PFSK-1 (cell line): ENCODE data around the gene ELMO1.

ENCODE experiments used
- FOXP2 ChIP-seq: optimal IDR thresholded peaks from 2 replicates; pipeline ENCODE3; 2011; ENCODE audit warnings: borderline replicate concordance, control low read depth, inconsistent platforms; ENCODE audit not compliant: insufficient read depth; ENCODE audit errors: extremely low read length, extremely low read depth
- POLR2AphosphoS5 ChIP-seq: IDR thresholded peaks from 2 replicates; pipeline ENCODE4 v1.6.1; 2012; ENCODE audit warnings: low read depth, mild to moderate bottlenecking, control low read depth, low read length, moderate library complexity
- SIN3A ChIP-seq: IDR thresholded peaks from 2 replicates; pipeline ENCODE4 v1.6.1; 2012; ENCODE audit warnings: mild to moderate bottlenecking, low read length, moderate library complexity, borderline replicate concordance; ENCODE audit not compliant: insufficient read depth
- TAF1 ChIP-seq: IDR thresholded peaks from 2 replicates; pipeline ENCODE4 v1.6.1; 2012; ENCODE audit warnings: low read length, control low read depth, borderline replicate concordance; ENCODE audit not compliant: insufficient read depth
- TF ChIP-seq, protein P1 (sequence below), 2 experiments: IDR thresholded peaks; 2 replicates each; pipeline versions ENCODE4 v1.6.1 to v1.8.0; 2011 to 2012; ENCODE audit warnings: low read depth in 2 of 2, low read length in 2 of 2, control low read depth in 1 of 2, inconsistent platforms in 1 of 2, mild to moderate bottlenecking in 1 of 2, moderate library complexity in 1 of 2; ENCODE audit not compliant: insufficient read depth in 1 of 2

The ELMO1 gene

DNA sequence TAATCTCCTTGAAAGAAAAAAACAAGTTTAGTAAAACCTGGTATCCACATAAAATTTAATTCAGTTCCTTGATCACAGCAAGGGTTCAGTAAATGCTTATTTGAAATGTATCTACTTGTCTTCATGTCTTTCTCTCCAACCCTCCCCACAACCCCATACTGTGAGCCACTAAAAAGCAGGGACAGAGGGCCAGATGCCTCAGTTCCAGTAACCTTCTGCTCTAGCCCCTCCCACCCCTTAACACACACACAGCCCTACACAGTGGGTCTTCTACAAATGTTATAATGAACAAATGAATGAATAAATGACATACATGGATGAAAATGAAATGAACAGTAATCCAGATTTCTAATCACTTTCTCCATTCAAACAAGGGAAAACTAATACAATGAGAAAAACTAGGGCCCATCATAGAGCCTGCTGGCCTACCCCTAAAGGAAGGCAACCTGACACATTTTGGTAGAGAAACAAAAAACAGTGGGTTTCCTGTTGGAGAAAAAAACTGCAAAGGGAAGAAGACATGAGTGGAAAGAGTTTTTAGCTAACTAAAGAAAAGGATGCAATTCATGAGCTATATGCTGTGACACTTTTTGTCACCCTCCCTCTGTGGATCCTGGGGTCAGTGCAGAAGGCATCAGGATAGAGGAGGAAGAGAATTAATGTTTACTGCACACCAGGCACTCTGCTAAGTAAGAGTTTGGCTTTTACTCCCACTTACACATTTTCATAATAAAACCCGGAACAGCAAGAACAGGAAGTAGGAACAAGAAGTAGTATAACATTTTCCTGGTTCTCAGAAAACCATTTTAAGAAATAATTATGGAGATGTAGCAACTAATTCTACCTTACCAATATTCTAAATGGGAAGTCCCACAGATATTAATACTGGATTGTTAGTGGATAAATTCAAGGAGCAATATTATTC is 38.1 kb downstream of the ELMO1 start:
- TF ChIP-seq POLR2AphosphoS5 (no peak), FOXP2 (no peak)
- TF ChIP-seq, protein P1, sequence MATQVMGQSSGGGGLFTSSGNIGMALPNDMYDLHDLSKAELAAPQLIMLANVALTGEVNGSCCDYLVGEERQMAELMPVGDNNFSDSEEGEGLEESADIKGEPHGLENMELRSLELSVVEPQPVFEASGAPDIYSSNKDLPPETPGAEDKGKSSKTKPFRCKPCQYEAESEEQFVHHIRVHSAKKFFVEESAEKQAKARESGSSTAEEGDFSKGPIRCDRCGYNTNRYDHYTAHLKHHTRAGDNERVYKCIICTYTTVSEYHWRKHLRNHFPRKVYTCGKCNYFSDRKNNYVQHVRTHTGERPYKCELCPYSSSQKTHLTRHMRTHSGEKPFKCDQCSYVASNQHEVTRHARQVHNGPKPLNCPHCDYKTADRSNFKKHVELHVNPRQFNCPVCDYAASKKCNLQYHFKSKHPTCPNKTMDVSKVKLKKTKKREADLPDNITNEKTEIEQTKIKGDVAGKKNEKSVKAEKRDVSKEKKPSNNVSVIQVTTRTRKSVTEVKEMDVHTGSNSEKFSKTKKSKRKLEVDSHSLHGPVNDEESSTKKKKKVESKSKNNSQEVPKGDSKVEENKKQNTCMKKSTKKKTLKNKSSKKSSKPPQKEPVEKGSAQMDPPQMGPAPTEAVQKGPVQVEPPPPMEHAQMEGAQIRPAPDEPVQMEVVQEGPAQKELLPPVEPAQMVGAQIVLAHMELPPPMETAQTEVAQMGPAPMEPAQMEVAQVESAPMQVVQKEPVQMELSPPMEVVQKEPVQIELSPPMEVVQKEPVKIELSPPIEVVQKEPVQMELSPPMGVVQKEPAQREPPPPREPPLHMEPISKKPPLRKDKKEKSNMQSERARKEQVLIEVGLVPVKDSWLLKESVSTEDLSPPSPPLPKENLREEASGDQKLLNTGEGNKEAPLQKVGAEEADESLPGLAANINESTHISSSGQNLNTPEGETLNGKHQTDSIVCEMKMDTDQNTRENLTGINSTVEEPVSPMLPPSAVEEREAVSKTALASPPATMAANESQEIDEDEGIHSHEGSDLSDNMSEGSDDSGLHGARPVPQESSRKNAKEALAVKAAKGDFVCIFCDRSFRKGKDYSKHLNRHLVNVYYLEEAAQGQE (IDR thresholded peaks at IDR 0.05; ENCODE audit: insufficient read depth in 1 of 2, low read depth in 2 of 2, low read length in 2 of 2), result no peak

DNA sequence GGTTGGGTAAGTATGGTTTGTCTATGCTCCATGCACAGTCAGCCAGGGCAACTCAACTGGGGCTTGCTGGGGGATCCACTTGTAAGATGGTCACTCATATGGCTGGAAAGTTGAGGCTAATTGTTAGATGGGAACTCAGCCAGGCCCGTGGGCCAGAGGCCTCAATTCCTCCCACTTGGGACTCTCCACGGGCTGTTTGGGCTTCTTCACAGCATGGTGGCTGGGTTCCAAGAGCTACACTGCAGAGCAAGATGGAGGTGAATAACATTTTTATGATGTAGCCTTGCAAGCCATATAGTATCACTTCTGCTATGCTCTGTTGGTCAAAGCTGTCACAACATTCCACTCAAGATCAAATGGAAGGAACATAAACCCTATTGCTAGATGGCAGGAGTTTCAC is 39.2 kb downstream of the ELMO1 start:
- TF ChIP-seq, protein P1 (IDR thresholded peaks at IDR 0.05; ENCODE audit: insufficient read depth in 1 of 2, low read depth in 2 of 2, low read length in 2 of 2), result no peak
- TF ChIP-seq POLR2AphosphoS5, result no peak
- no peak for TF ChIP-seq FOXP2
- TF ChIP-seq TAF1, result no peak
- TF ChIP-seq SIN3A, result no peak

DNA sequence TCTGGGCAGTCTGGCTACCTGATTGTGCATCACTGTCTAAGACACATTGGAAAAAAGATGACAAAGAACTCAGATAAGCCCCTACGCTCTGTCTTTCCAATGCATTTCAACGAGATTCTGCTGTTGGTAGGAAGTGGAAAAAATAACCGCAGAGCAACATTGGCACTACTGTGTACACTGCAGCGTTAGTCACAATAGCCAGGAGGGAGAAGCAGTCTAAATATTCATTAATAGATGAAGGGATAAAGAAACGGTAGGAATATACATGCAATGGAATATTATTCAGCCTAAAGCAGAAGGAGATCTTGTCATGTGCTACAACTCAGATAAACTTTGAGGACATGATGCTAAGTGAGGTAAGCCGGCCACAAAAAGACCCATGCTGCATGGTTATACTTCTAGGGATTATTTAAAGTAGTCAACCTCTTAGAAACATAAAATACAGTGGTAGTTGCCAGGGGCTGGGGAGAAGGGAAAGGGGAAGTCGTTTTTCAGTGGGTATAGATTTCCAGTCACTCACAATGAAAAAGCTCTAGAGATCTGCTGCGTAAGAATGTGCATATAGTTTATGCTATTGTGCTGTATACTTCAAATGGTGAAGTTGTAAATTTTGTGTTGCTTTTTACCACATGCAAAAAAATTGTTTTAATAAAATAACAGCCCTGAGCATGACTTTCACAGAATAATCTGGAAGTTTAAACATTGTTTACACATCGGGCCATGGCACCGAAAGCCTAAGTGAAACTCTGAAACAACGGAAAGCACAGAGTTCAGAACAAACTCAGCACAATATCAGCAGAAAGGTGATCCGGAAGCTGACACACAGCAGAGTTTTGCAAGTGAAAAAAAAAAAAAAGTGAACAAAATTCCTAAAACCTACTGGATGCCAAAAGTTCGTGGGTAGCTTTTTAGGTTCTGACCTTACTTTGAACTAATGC is 40.1 kb downstream of the ELMO1 start:
- no peak for TF ChIP-seq SIN3A
- TF ChIP-seq POLR2AphosphoS5, result no peak
- TF ChIP-seq, protein P1 (IDR thresholded peaks at IDR 0.05; ENCODE audit: insufficient read depth in 1 of 2, low read depth in 2 of 2, low read length in 2 of 2), result no peak
- no peak for TF ChIP-seq FOXP2
- TF ChIP-seq TAF1, result no peak

DNA sequence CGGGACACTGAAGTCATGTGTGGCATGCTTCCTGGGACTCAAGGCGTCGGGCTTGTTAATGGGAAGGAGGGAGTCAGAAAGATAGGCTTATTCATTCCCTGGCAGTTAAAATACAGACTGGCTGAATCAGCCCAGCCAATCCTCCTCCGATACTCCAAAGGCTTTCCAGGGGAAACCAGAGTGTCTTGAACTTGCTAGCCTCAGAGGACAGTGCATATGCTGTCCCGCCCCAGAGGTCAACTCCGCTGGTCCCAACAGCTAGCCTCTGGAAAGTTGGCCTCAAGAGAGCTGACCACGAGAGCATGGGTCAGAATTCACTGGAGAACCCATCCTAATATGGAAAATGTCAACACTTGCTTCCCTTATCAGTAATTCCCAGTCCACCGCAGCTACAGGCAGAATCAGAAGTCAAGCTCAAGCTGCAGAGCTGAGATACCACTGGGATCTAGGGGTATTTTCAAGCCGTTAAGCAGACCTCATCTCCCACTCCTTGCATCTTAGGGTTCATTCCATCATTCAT is 43.0 kb downstream of the ELMO1 start:
- TF ChIP-seq, protein P1 (IDR thresholded peaks at IDR 0.05; ENCODE audit: insufficient read depth in 1 of 2, low read depth in 2 of 2, low read length in 2 of 2), result no peak
- TF ChIP-seq POLR2AphosphoS5, result no peak
- no peak for TF ChIP-seq FOXP2
- no peak for TF ChIP-seq TAF1
- TF ChIP-seq SIN3A, result no peak
